ENCODE data around the gene ARAP1.

GRCh38 chr11:72648384-72649136 is 103.6 kb downstream of the ARAP1 start:
- TF ChIP-seq POLR2A (IDR thresholded peaks at IDR 0.05) (no peak), CTCF (IDR thresholded peaks at IDR 0.05) (no peak), EP300 (IDR thresholded peaks at IDR 0.05) (no peak)

Data from suprapubic skin (tissue), 3 donors.